ENCODE data around the gene TMEM129.

GRCh38 chr4:1667273-1667672, 53.9 kb downstream of the TMEM129 start:
- TF ChIP-seq CTCF (conservative IDR thresholded peaks at IDR 0.05; ENCODE audit: low read length) (no peak), EZH2phosphoT487 (IDR thresholded peaks at IDR 0.05; ENCODE audit: borderline replicate concordance, low read depth, low read length) (no peak)

All from OCI-LY7 (cell line).